HCT116 (cell line): ENCODE measurements around the gene DYNLT4.
A peak's percentile ranks its signal among the peaks of the same experiment; 100 is the strongest.

Experiments used
- EGR1 ChIP-seq: IDR thresholded peaks from 2 replicates; pipeline ENCODE4 v1.6.1; 2012; ENCODE audit warnings: low read depth
- ELF1 ChIP-seq: IDR thresholded peaks from 2 replicates; pipeline ENCODE4 v1.6.1; 2012; ENCODE audit warnings: low read depth, borderline replicate concordance
- EZH2 ChIP-seq: fragments of 200-600 bp; sonication (generic); IDR thresholded peaks from 2 replicates; pipeline ENCODE4 v1.6.1; 2017; ENCODE audit warnings: antibody characterized with exemption, mixed run types
- JUND ChIP-seq: IDR thresholded peaks from 2 replicates; pipeline ENCODE4 v1.6.1; 2012
- POLR2A ChIP-seq: IDR thresholded peaks from 2 replicates; pipeline ENCODE4 v1.7.0; 2011; ENCODE audit warnings: borderline replicate concordance; ENCODE audit not compliant: insufficient read depth, insufficient read length; ENCODE audit errors: extremely low read depth
- POLR2AphosphoS5 ChIP-seq: IDR thresholded peaks from 2 replicates; pipeline ENCODE4 v1.6.1; 2011; ENCODE audit warnings: mild to moderate bottlenecking, low read depth, low read length, moderate library complexity
- SIN3A ChIP-seq: IDR thresholded peaks from 2 replicates; pipeline ENCODE4 v1.6.1; 2012; ENCODE audit warnings: low read depth
- TCF7L2 ChIP-seq: IDR thresholded peaks from 2 replicates; pipeline ENCODE4 v1.7.0; 2011; ENCODE audit warnings: borderline replicate concordance, inconsistent platforms; ENCODE audit not compliant: insufficient read depth, insufficient read length; ENCODE audit errors: extremely low read depth
- ZFX ChIP-seq: fragments of 450-650 bp; IDR thresholded peaks from 2 replicates; pipeline ENCODE4 v1.6.1; 2017
- ZNF274 ChIP-seq: fragments of 200-500 bp; sonication (Bioruptor generic); IDR thresholded peaks from 2 replicates; pipeline ENCODE4 v1.6.1; 2014; ENCODE audit warnings: mild to moderate bottlenecking, low read depth, low read length, inconsistent platforms
- TF ChIP-seq, protein P1 (sequence below), 3 experiments: fragments of 200-600 bp in 1 of 3; sonication (generic) in 1 of 3; IDR thresholded peaks in 2 of 3; conservative IDR thresholded peaks in 1 of 3; 2 replicates each; pipeline ENCODE4 v1.5.1; 2012 to 2017; ENCODE audit warnings: low read depth in 2 of 3, low read length in 2 of 3, antibody characterized with exemption in 1 of 3, borderline replicate concordance in 1 of 3, control low read depth in 1 of 3, mild to moderate bottlenecking in 1 of 3, mixed read lengths in 1 of 3, mixed run types in 1 of 3, moderate library complexity in 1 of 3; ENCODE audit not compliant: insufficient read depth in 1 of 3
- TF ChIP-seq, protein P2 (sequence below): IDR thresholded peaks from 2 replicates; pipeline ENCODE4 v1.6.1; 2012; ENCODE audit warnings: low read depth
- TF ChIP-seq, protein P3 (sequence below): IDR thresholded peaks from 2 replicates; pipeline ENCODE4 v1.6.1; 2012

DNA sequence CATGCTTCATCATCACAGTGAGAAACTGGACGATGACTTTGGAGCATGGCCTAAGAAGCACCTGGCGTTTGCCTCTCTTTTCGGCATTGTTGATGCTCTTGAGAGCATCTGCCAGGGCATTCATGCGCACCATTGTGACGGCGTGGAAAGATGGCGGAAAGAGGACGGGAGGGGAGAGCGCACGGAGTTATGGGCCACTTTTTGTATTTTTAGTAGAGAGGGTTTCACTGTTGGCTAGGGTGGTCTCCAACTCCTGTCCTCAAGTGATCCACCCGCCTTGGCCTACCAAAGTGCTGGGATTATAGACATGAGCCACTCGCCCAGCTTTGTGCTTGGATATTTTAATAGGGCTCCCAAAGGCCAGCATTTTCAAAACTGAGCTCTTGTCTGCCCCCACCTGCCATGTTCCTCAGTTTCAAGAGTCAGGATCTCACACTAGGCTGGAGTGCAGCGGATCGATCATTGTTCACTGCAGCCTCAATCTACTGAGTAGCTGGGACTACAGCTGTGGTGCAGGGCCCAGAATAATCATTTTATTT is 26.5 kb downstream of the DYNLT4 start:
- no peak for TF ChIP-seq POLR2A
- TF ChIP-seq, protein P1, sequence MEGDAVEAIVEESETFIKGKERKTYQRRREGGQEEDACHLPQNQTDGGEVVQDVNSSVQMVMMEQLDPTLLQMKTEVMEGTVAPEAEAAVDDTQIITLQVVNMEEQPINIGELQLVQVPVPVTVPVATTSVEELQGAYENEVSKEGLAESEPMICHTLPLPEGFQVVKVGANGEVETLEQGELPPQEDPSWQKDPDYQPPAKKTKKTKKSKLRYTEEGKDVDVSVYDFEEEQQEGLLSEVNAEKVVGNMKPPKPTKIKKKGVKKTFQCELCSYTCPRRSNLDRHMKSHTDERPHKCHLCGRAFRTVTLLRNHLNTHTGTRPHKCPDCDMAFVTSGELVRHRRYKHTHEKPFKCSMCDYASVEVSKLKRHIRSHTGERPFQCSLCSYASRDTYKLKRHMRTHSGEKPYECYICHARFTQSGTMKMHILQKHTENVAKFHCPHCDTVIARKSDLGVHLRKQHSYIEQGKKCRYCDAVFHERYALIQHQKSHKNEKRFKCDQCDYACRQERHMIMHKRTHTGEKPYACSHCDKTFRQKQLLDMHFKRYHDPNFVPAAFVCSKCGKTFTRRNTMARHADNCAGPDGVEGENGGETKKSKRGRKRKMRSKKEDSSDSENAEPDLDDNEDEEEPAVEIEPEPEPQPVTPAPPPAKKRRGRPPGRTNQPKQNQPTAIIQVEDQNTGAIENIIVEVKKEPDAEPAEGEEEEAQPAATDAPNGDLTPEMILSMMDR (IDR thresholded peaks at IDR 0.05 in 2 of 3, conservative IDR thresholded peaks at IDR 0.05 in 1 of 3; ENCODE audit: borderline replicate concordance in 1 of 3, insufficient read depth in 1 of 3, low read depth in 2 of 3, low read length in 2 of 3) = no peak
- TF ChIP-seq, protein P2, sequence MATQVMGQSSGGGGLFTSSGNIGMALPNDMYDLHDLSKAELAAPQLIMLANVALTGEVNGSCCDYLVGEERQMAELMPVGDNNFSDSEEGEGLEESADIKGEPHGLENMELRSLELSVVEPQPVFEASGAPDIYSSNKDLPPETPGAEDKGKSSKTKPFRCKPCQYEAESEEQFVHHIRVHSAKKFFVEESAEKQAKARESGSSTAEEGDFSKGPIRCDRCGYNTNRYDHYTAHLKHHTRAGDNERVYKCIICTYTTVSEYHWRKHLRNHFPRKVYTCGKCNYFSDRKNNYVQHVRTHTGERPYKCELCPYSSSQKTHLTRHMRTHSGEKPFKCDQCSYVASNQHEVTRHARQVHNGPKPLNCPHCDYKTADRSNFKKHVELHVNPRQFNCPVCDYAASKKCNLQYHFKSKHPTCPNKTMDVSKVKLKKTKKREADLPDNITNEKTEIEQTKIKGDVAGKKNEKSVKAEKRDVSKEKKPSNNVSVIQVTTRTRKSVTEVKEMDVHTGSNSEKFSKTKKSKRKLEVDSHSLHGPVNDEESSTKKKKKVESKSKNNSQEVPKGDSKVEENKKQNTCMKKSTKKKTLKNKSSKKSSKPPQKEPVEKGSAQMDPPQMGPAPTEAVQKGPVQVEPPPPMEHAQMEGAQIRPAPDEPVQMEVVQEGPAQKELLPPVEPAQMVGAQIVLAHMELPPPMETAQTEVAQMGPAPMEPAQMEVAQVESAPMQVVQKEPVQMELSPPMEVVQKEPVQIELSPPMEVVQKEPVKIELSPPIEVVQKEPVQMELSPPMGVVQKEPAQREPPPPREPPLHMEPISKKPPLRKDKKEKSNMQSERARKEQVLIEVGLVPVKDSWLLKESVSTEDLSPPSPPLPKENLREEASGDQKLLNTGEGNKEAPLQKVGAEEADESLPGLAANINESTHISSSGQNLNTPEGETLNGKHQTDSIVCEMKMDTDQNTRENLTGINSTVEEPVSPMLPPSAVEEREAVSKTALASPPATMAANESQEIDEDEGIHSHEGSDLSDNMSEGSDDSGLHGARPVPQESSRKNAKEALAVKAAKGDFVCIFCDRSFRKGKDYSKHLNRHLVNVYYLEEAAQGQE = no peak
- TF ChIP-seq, protein P3, sequence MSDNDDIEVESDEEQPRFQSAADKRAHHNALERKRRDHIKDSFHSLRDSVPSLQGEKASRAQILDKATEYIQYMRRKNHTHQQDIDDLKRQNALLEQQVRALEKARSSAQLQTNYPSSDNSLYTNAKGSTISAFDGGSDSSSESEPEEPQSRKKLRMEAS = no peak
- TF ChIP-seq TCF7L2 = no peak
- TF ChIP-seq ZNF274 = no peak
- TF ChIP-seq POLR2AphosphoS5 = peak; percentile 51
- no peak for TF ChIP-seq ELF1
- TF ChIP-seq EGR1 = no peak
- no peak for TF ChIP-seq EZH2
- no peak for TF ChIP-seq SIN3A
- TF ChIP-seq ZFX = no peak
- TF ChIP-seq JUND = no peak
